Loucy (cell line): Measurements from ENCODE around the gene NLGN2.
A peak's percentile ranks its signal among the peaks of the same experiment; 100 is the strongest.

ENCODE experiments used
- H2AFZ ChIP-seq: fragments of 200-600 bp; sonication (generic); 2 replicates; pipeline ENCODE4 v1.6.0; 2016; ENCODE audit warnings: antibody characterized with exemption, mild to moderate bottlenecking, low read length, moderate library complexity
- H3F3A ChIP-seq: fragments of 200-600 bp; 2 replicates; pipeline ENCODE4 v1.6.0; 2016; ENCODE audit warnings: antibody characterized with exemption, low read depth, mild to moderate bottlenecking
- H3K27me3 ChIP-seq: fragments of 200-600 bp; sonication (generic); 2 replicates; pipeline ENCODE4 v1.6.1; 2014; ENCODE audit warnings: low read length, mild to moderate bottlenecking; ENCODE audit not compliant: insufficient read depth, poor library complexity, severe bottlenecking
- H3K36me3 ChIP-seq: fragments of 200-600 bp; sonication (generic); 2 replicates; pipeline ENCODE4 v1.6.1; 2016; ENCODE audit warnings: low read length; ENCODE audit not compliant: insufficient read depth
- H3K4me1 ChIP-seq: fragments of 200-600 bp; sonication (generic); 2 replicates; pipeline ENCODE4 v1.5.1; 2014; ENCODE audit warnings: low read length, mild to moderate bottlenecking; ENCODE audit not compliant: insufficient read depth, poor library complexity, severe bottlenecking
- H3K4me2 ChIP-seq: fragments of 200-600 bp; sonication (generic); 2 replicates; pipeline ENCODE4 v1.6.0; 2014; ENCODE audit warnings: antibody characterized with exemption, low read length, low read depth, mild to moderate bottlenecking; ENCODE audit not compliant: poor library complexity, severe bottlenecking
- H3K4me3 ChIP-seq: fragments of 200-600 bp; sonication (generic); 2 replicates; pipeline ENCODE4 v1.5.1; 2014; ENCODE audit warnings: low read length, mild to moderate bottlenecking, mixed read lengths; ENCODE audit not compliant: poor library complexity, severe bottlenecking
- H3K79me2 ChIP-seq: fragments of 200-600 bp; sonication (generic); 2 replicates; pipeline ENCODE4 v1.6.1; 2014; ENCODE audit warnings: low read length; ENCODE audit not compliant: insufficient read depth
- H3K9ac ChIP-seq: fragments of 200-600 bp; sonication (generic); 2 replicates; pipeline ENCODE4 v1.6.0; 2014; ENCODE audit warnings: mild to moderate bottlenecking, low read depth, low read length, moderate library complexity; ENCODE audit not compliant: poor library complexity, severe bottlenecking
- H3K9me2 ChIP-seq: fragments of 200-600 bp; sonication (generic); replicated peaks from 2 replicates; pipeline ENCODE4 v1.6.1; 2016; ENCODE audit warnings: low read depth, low read length, mixed read lengths
- H3K9me3 ChIP-seq: fragments of 200-600 bp; sonication (generic); 2 replicates; pipeline ENCODE4 v1.6.1; 2014; ENCODE audit warnings: mild to moderate bottlenecking, antibody characterized with exemption, low read length, low read depth; ENCODE audit not compliant: insufficient read depth
- H4K20me1 ChIP-seq: fragments of 200-600 bp; sonication (generic); 2 replicates; pipeline ENCODE4 v1.6.0; 2014; ENCODE audit warnings: antibody characterized with exemption, low read length, mild to moderate bottlenecking; ENCODE audit not compliant: insufficient read depth, poor library complexity, severe bottlenecking
- CTCF ChIP-seq: fragments of 200-600 bp; sonication (generic); conservative IDR thresholded peaks from 2 replicates; pipeline ENCODE4 v1.5.1; 2014; ENCODE audit warnings: mild to moderate bottlenecking, antibody characterized with exemption, low read length
- EZH2phosphoT487 ChIP-seq: fragments of 200-600 bp; IDR thresholded peaks from 2 replicates; pipeline ENCODE4 v1.6.1; 2018; ENCODE audit warnings: antibody characterized with exemption, mild to moderate bottlenecking, moderate library complexity, borderline replicate concordance

NLGN2 gene

GRCh38 chr17:7406235-7406825 is 1.3 kb upstream of the NLGN2 start:
- TF ChIP-seq CTCF (no peak), EZH2phosphoT487 (no peak)
- Histone ChIP-seq H3K27me3 (no peaks in the 10 kb centered on the region), H3K36me3 (no peaks in the 10 kb centered on the region), H3K9ac (no peak overlapping the region), H3K4me2 (peak overlapping the region; percentile 74), H3K9me2 (no peaks in the 10 kb centered on the region), H3K4me3 (peak overlapping the region; percentile 76), H4K20me1 (peaks cover 3% of the 10 kb centered on the region), H3K4me1 (peaks cover 20% of the 10 kb centered on the region), H2AFZ (no peak overlapping the region), H3F3A (no peaks in the 10 kb centered on the region), H3K79me2 (peaks cover 6% of the 10 kb centered on the region), H3K9me3 (no peaks in the 10 kb centered on the region)

GRCh38 chr17:7407082-7407481 is 563 bp upstream of the NLGN2 start:
- no peaks in the 10 kb centered on the region for H3K36me3 ChIP-seq
- no peaks in the 10 kb centered on the region for H3K27me3 ChIP-seq
- peaks cover 6% of the 10 kb centered on the region for H3K79me2 ChIP-seq
- peaks cover 20% of the 10 kb centered on the region for H3K4me1 ChIP-seq
- no peak for TF ChIP-seq EZH2phosphoT487
- TF ChIP-seq CTCF, result no peak
- no peaks in the 10 kb centered on the region for H3K9me2 ChIP-seq
- H3K9me3 ChIP-seq, result no peaks in the 10 kb centered on the region
- H3F3A ChIP-seq, result no peaks in the 10 kb centered on the region
- H3K4me3 ChIP-seq, result no peak overlapping the region
- H3K9ac ChIP-seq, result no peak overlapping the region
- no peak overlapping the region for H2AFZ ChIP-seq
- H3K4me2 ChIP-seq, result no peak overlapping the region
- H4K20me1 ChIP-seq, result peaks cover 3% of the 10 kb centered on the region

GRCh38 chr17:7408252-7408727 is 645 bp downstream of the NLGN2 start:
- peaks cover 3% of the 10 kb centered on the region for H4K20me1 ChIP-seq
- no peaks in the 10 kb centered on the region for H3F3A ChIP-seq
- H2AFZ ChIP-seq, result no peak overlapping the region
- no peaks in the 10 kb centered on the region for H3K9me3 ChIP-seq
- H3K27me3 ChIP-seq, result no peaks in the 10 kb centered on the region
- TF ChIP-seq CTCF (no peak), EZH2phosphoT487 (no peak)
- H3K9ac ChIP-seq, result no peak overlapping the region
- peaks cover 13% of the 10 kb centered on the region for H3K4me1 ChIP-seq
- no peaks in the 10 kb centered on the region for H3K9me2 ChIP-seq
- no peak overlapping the region for H3K4me3 ChIP-seq
- H3K79me2 ChIP-seq, result no peaks in the 10 kb centered on the region
- H3K4me2 ChIP-seq, result no peak overlapping the region
- no peaks in the 10 kb centered on the region for H3K36me3 ChIP-seq
